HepG2 (cell line): Measurements from ENCODE around the gene ZNF71. TPM values are rescaled to one million over a fixed set of nuclear protein-coding genes. Genes with fewer than 3 reads are reported as not detected.

ENCODE experiments used
- FOXJ3 ChIP-seq: sonication (generic); formaldehyde crosslinking; IDR thresholded peaks from 2 replicates; pipeline ENCODE4 v1.4.0; 2020; ENCODE audit warnings: missing genetic modification reagents, mild to moderate bottlenecking, borderline replicate concordance
- MXD4 ChIP-seq: IDR thresholded peaks from 2 replicates; pipeline ENCODE4 v1.6.1; 2016; ENCODE audit warnings: mild to moderate bottlenecking, missing biosample characterization, missing genetic modification reagents
- NFE2 ChIP-seq: sonication (generic); formaldehyde crosslinking; IDR thresholded peaks from 2 replicates; pipeline ENCODE4 v1.4.0; 2020; ENCODE audit warnings: missing genetic modification reagents
- RELA ChIP-seq: sonication (generic); formaldehyde crosslinking; IDR thresholded peaks from 2 replicates; pipeline ENCODE4 v1.4.0; 2020; ENCODE audit warnings: missing genetic modification reagents
- SIN3A ChIP-seq: IDR thresholded peaks from 2 replicates; pipeline ENCODE4 v1.6.1; 2011; ENCODE audit warnings: low read depth, mild to moderate bottlenecking, control low read depth, low read length, borderline replicate concordance
- TBP ChIP-seq: sonication (generic); formaldehyde crosslinking; IDR thresholded peaks from 2 replicates; pipeline ENCODE4 v1.5.0; 2020; ENCODE audit warnings: missing genetic modification reagents
- THAP11 ChIP-seq: IDR thresholded peaks from 2 replicates; pipeline ENCODE4 v1.6.1; 2016; ENCODE audit warnings: missing biosample characterization, missing genetic modification reagents
- ZNF207 ChIP-seq: fragments of 450-650 bp; IDR thresholded peaks from 2 replicates; pipeline ENCODE4 v1.6.1; 2016; ENCODE audit warnings: antibody characterized with exemption, borderline replicate concordance
- ZNF563 ChIP-seq: sonication (generic); formaldehyde crosslinking; IDR thresholded peaks from 2 replicates; pipeline ENCODE4 v1.8.0; 2022; ENCODE audit warnings: mild to moderate bottlenecking, moderate library complexity, missing genetic modification reagents
- ZNF589 ChIP-seq: sonication (generic); formaldehyde crosslinking; conservative IDR thresholded peaks from 2 replicates; pipeline ENCODE4 v1.8.0; 2022; ENCODE audit warnings: mild to moderate bottlenecking, moderate library complexity, missing genetic modification reagents
- polyA plus RNA-seq, 8 experiments: library from polyadenylated mRNA; depleted of rRNA in 3 of 8; stranded (reverse) in 7 of 8; unstranded in 1 of 8; fragments of >200 nt; fragmentation: Illumina TruSeq in 4 of 8; extraction: Trizol in 4 of 8; gene quantifications; 2 replicates each; pipeline versions ENCODE4 v1.2.1 to v1.2.3, GENCODE V29; 2011 to 2016; ENCODE audit warnings: low read depth in 4 of 8, missing spikeins in 1 of 8, mixed read lengths in 1 of 8; ENCODE audit not compliant: insufficient read depth in 1 of 8
- total RNA-seq, 5 experiments: library from RNA; depleted of rRNA; stranded (reverse); fragments of >200 nt; fragmentation: Illumina TruSeq; extraction: Trizol; gene quantifications; 2 replicates each; pipeline ENCODE4 v1.2.3, GENCODE V29; 2016; ENCODE audit warnings: low read depth in 1 of 5
- TF ChIP-seq, protein P1 (sequence below): sonication (generic); formaldehyde crosslinking; IDR thresholded peaks from 2 replicates; pipeline ENCODE4 v1.4.0; 2020; ENCODE audit warnings: mild to moderate bottlenecking, missing genetic modification reagents
- TF ChIP-seq, protein P2 (sequence below): sonication (generic); formaldehyde crosslinking; IDR thresholded peaks from 2 replicates; pipeline ENCODE4 v1.4.0; 2020; ENCODE audit warnings: missing genetic modification reagents

The ZNF71 gene
- total and polyA plus RNA-seq, 2 of the 13 experiments (the other 11 are each of a cell fraction or from before 2014, with no cell fraction given): 2.2 to 4.4 TPM

DNA sequence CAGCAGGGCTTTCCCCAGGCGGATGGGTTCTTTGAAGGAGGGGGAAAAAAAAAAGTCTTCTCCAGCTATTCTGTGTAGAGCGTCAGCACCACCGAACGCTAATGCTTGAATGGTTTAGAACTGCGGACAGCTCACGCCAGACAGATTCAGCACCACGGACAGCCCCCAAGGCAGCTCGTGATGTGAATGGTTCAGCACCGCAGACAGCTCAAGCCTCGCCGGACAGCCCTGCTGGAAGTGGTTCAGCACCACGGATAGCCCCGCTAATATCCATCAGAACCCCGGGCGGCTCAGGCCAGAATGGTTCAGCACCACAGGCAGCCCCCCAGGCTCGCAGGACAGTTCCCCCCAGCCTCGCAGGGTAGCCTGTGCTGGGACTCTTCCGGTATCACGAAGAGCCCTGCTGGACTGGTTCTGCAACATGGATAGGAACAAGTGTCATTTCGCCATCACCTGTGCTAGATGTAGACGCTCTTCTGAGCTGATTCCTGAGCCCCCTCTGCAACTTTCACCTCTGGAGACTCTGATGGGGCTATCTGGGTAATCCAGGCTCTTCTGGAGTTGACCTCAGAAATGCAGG lies 43.0 kb downstream of the ZNF71 start (continued):
- TF ChIP-seq, protein P1, sequence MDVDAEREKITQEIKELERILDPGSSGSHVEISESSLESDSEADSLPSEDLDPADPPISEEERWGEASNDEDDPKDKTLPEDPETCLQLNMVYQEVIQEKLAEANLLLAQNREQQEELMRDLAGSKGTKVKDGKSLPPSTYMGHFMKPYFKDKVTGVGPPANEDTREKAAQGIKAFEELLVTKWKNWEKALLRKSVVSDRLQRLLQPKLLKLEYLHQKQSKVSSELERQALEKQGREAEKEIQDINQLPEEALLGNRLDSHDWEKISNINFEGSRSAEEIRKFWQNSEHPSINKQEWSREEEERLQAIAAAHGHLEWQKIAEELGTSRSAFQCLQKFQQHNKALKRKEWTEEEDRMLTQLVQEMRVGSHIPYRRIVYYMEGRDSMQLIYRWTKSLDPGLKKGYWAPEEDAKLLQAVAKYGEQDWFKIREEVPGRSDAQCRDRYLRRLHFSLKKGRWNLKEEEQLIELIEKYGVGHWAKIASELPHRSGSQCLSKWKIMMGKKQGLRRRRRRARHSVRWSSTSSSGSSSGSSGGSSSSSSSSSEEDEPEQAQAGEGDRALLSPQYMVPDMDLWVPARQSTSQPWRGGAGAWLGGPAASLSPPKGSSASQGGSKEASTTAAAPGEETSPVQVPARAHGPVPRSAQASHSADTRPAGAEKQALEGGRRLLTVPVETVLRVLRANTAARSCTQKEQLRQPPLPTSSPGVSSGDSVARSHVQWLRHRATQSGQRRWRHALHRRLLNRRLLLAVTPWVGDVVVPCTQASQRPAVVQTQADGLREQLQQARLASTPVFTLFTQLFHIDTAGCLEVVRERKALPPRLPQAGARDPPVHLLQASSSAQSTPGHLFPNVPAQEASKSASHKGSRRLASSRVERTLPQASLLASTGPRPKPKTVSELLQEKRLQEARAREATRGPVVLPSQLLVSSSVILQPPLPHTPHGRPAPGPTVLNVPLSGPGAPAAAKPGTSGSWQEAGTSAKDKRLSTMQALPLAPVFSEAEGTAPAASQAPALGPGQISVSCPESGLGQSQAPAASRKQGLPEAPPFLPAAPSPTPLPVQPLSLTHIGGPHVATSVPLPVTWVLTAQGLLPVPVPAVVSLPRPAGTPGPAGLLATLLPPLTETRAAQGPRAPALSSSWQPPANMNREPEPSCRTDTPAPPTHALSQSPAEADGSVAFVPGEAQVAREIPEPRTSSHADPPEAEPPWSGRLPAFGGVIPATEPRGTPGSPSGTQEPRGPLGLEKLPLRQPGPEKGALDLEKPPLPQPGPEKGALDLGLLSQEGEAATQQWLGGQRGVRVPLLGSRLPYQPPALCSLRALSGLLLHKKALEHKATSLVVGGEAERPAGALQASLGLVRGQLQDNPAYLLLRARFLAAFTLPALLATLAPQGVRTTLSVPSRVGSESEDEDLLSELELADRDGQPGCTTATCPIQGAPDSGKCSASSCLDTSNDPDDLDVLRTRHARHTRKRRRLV: peak; percentile 98
- TF ChIP-seq, protein P2, sequence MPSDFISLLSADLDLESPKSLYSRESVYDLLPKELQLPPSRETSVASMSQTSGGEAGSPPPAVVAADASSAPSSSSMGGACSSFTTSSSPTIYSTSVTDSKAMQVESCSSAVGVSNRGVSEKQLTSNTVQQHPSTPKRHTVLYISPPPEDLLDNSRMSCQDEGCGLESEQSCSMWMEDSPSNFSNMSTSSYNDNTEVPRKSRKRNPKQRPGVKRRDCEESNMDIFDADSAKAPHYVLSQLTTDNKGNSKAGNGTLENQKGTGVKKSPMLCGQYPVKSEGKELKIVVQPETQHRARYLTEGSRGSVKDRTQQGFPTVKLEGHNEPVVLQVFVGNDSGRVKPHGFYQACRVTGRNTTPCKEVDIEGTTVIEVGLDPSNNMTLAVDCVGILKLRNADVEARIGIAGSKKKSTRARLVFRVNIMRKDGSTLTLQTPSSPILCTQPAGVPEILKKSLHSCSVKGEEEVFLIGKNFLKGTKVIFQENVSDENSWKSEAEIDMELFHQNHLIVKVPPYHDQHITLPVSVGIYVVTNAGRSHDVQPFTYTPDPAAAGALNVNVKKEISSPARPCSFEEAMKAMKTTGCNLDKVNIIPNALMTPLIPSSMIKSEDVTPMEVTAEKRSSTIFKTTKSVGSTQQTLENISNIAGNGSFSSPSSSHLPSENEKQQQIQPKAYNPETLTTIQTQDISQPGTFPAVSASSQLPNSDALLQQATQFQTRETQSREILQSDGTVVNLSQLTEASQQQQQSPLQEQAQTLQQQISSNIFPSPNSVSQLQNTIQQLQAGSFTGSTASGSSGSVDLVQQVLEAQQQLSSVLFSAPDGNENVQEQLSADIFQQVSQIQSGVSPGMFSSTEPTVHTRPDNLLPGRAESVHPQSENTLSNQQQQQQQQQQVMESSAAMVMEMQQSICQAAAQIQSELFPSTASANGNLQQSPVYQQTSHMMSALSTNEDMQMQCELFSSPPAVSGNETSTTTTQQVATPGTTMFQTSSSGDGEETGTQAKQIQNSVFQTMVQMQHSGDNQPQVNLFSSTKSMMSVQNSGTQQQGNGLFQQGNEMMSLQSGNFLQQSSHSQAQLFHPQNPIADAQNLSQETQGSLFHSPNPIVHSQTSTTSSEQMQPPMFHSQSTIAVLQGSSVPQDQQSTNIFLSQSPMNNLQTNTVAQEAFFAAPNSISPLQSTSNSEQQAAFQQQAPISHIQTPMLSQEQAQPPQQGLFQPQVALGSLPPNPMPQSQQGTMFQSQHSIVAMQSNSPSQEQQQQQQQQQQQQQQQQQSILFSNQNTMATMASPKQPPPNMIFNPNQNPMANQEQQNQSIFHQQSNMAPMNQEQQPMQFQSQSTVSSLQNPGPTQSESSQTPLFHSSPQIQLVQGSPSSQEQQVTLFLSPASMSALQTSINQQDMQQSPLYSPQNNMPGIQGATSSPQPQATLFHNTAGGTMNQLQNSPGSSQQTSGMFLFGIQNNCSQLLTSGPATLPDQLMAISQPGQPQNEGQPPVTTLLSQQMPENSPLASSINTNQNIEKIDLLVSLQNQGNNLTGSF (CRISPR knock-in tag): peak; percentile 100
- TF ChIP-seq ZNF207 (no peak), ZNF563 (CRISPR knock-in tag) (peak; percentile 100), TBP (CRISPR knock-in tag) (no peak), THAP11 (CRISPR knock-in tag) (peak; percentile 87), SIN3A (peak; percentile 99), RELA (CRISPR knock-in tag) (peak; percentile 98), FOXJ3 (CRISPR knock-in tag) (peak; percentile 91), MXD4 (CRISPR knock-in tag) (peak; percentile 99), NFE2 (CRISPR knock-in tag) (peak; percentile 75; the same call in 1 of the 2 replicates), ZNF589 (CRISPR knock-in tag) (peak; percentile 100)
